Fibroblast of lung (primary cell): ENCODE data around the gene NUP93.

Experiments
- CTCF ChIP-seq, 2 donors: IDR thresholded peaks in 1 of 2; conservative IDR thresholded peaks in 1 of 2; 1 replicate in 1 of 2; 2 replicates in 1 of 2; pipeline ENCODE4 v1.5.1; 2011 to 2012; ENCODE audit warnings: low read length in 2 of 2, control low read depth in 1 of 2, inconsistent platforms in 1 of 2, low read depth in 1 of 2, mild to moderate bottlenecking in 1 of 2
- EZH2 ChIP-seq: IDR thresholded peaks from 2 replicates; pipeline ENCODE4 v1.5.1; 2012; ENCODE audit warnings: low read length, control low read depth, mild to moderate bottlenecking; ENCODE audit errors: missing control alignments

GRCh38 chr16:56710181-56710737 is 19.7 kb upstream of the NUP93 start:
- TF ChIP-seq CTCF (conservative IDR thresholded peaks at IDR 0.05 in 1 of 2, IDR thresholded peaks at IDR 0.05 in 1 of 2; ENCODE audit: low read depth in 1 of 2, low read length in 2 of 2) = no peak
- no peak for TF ChIP-seq EZH2
